GM23338 (cell line): Measurements from ENCODE around the gene PLA2G5. TPM values are rescaled to one million over a fixed set of nuclear protein-coding genes. Genes with fewer than 3 reads are reported as not detected.

Experiments used
- ATAC-seq: fragments of 200-7000 bp; cut with Tn5 transposase; 3 replicates; pipeline ENCODE4 v1.9.1; 2020
- DNase-seq: peaks from one replicate; pipeline ENCODE4 v3.0.0-alpha.2; 2015; ENCODE audit warnings: low spot score
- H2AFZ ChIP-seq: fragments of 200-600 bp; sonication (generic); 2 replicates; pipeline ENCODE4 v1.8.0; 2016; ENCODE audit warnings: antibody characterized with exemption, mild to moderate bottlenecking, moderate library complexity
- H3F3A ChIP-seq: fragments of 200-600 bp; sonication (generic); replicated peaks from 2 replicates; pipeline ENCODE4 v1.8.0; 2017; ENCODE audit warnings: antibody characterized with exemption, mixed run types, low read depth
- H3K27ac ChIP-seq: fragments of 200-600 bp; sonication (generic); 2 replicates; pipeline ENCODE4 v1.6.1; 2016; ENCODE audit warnings: low read depth
- H3K27me3 ChIP-seq: fragments of 200-600 bp; sonication (generic); 2 replicates; pipeline ENCODE4 v1.8.0; 2016; ENCODE audit warnings: mild to moderate bottlenecking, mixed run types, moderate library complexity; ENCODE audit not compliant: insufficient read depth
- H3K36me3 ChIP-seq: fragments of 200-600 bp; sonication (generic); 2 replicates; pipeline ENCODE4 v1.8.0; 2016; ENCODE audit warnings: mild to moderate bottlenecking; ENCODE audit not compliant: insufficient read depth
- H3K4me1 ChIP-seq: fragments of 200-600 bp; sonication (generic); 2 replicates; pipeline ENCODE4 v1.8.0; 2016; ENCODE audit warnings: mild to moderate bottlenecking, moderate library complexity; ENCODE audit not compliant: insufficient read depth
- H3K4me2 ChIP-seq: fragments of 200-600 bp; sonication (generic); 2 replicates; pipeline ENCODE4 v1.7.1; 2017; ENCODE audit warnings: mixed run types
- H3K4me3 ChIP-seq: fragments of 200-600 bp; sonication (generic); 2 replicates; pipeline ENCODE4 v1.6.1; 2016; ENCODE audit warnings: mixed run types
- H3K79me2 ChIP-seq: fragments of 200-600 bp; sonication (generic); replicated peaks from 2 replicates; pipeline ENCODE4 v1.8.0; 2017; ENCODE audit warnings: mild to moderate bottlenecking; ENCODE audit not compliant: insufficient read depth
- H3K9me2 ChIP-seq: fragments of 200-600 bp; sonication (generic); 2 replicates; pipeline ENCODE4 v1.8.0; 2017; ENCODE audit not compliant: insufficient read depth
- H4K20me1 ChIP-seq: fragments of 200-600 bp; sonication (generic); replicated peaks from 2 replicates; pipeline ENCODE4 v1.8.0; 2017; ENCODE audit warnings: mild to moderate bottlenecking; ENCODE audit not compliant: insufficient read depth
- H3K27ac Mint-ChIP-seq: 2 replicates; pipeline ENCODE4 v1.8.0; 2020; ENCODE audit warnings: inconsistent platforms, mild to moderate bottlenecking, moderate library complexity, mixed read lengths
- H3K27me3 Mint-ChIP-seq: 3 replicates; pipeline ENCODE4 v1.8.0; 2022; ENCODE audit warnings: low read depth, mild to moderate bottlenecking, moderate library complexity, mixed read lengths, inconsistent platforms; ENCODE audit not compliant: insufficient read depth, poor library complexity
- H3K36me3 Mint-ChIP-seq: 3 replicates; pipeline ENCODE4 v1.8.0; 2021; ENCODE audit warnings: low read depth, mild to moderate bottlenecking, inconsistent platforms, moderate library complexity, mixed read lengths
- H3K4me1 Mint-ChIP-seq: 3 replicates; pipeline ENCODE4 v1.8.0; 2020; ENCODE audit warnings: mild to moderate bottlenecking, inconsistent platforms, mixed read lengths
- H3K4me3 Mint-ChIP-seq: 3 replicates; pipeline ENCODE4 v1.8.0; 2021; ENCODE audit warnings: moderate library complexity, mild to moderate bottlenecking, inconsistent platforms, mixed read lengths
- H3K9me3 Mint-ChIP-seq: 3 replicates; pipeline ENCODE4 v1.8.0; 2020; ENCODE audit warnings: moderate library complexity, mild to moderate bottlenecking, inconsistent platforms, mixed read lengths
- EZH2 ChIP-seq: fragments of 200-600 bp; sonication (generic); IDR thresholded peaks from one replicate; pipeline ENCODE4 v1.8.0; 2017; ENCODE audit warnings: antibody characterized with exemption, mild to moderate bottlenecking, low read depth; ENCODE audit not compliant: unreplicated experiment
- EZH2phosphoT487 ChIP-seq: fragments of 200-600 bp; sonication (generic); IDR thresholded peaks from one replicate; pipeline ENCODE4 v1.8.1; 2018; ENCODE audit warnings: antibody characterized with exemption; ENCODE audit not compliant: unreplicated experiment
- JUNB ChIP-seq: IDR thresholded peaks from one replicate; pipeline ENCODE4 v1.6.1; 2016; ENCODE audit warnings: antibody characterized with exemption; ENCODE audit not compliant: unreplicated experiment
- POLR2AphosphoS5 ChIP-seq: IDR thresholded peaks from 2 replicates; pipeline ENCODE4 v1.6.1; 2016; ENCODE audit warnings: antibody characterized with exemption, low read depth
- STAT1 ChIP-seq: IDR thresholded peaks from one replicate; pipeline ENCODE4 v1.6.1; 2016; ENCODE audit warnings: antibody characterized with exemption; ENCODE audit not compliant: unreplicated experiment
- ZNF331 ChIP-seq: fragments of 250-450 bp; sonication (Bioruptor Pico); IDR thresholded peaks from 2 replicates; pipeline ENCODE4 v1.5.0; 2020; ENCODE audit warnings: low read depth, mild to moderate bottlenecking, moderate library complexity
- polyA plus RNA-seq: library from polyadenylated mRNA; unstranded; fragments of >200 nt; fragmentation: Nextera tagmentation; extraction: Ambion mirVana; gene quantifications from 2 replicates; pipeline ENCODE4 v1.2.1, GENCODE V29; 2016
- total RNA-seq: library from RNA; depleted of rRNA; stranded (reverse); fragments of >200 nt; shearing (Covaris generic); gene quantifications from 2 replicates; pipeline ENCODE4 v1.2.3, GENCODE V29; 2014
- TF ChIP-seq, protein P1 (sequence below): IDR thresholded peaks from 2 replicates; pipeline ENCODE4 v1.6.1; 2016; ENCODE audit warnings: antibody characterized with exemption
- TF ChIP-seq, protein P2 (sequence below): fragments of 250-450 bp; sonication (Bioruptor Pico); IDR thresholded peaks from 2 replicates; pipeline ENCODE4 v1.5.0; 2020; ENCODE audit warnings: mild to moderate bottlenecking, moderate library complexity

PLA2G5 gene
- total and polyA plus RNA-seq, 2 experiments from 2014 or later: not detected

DNA sequence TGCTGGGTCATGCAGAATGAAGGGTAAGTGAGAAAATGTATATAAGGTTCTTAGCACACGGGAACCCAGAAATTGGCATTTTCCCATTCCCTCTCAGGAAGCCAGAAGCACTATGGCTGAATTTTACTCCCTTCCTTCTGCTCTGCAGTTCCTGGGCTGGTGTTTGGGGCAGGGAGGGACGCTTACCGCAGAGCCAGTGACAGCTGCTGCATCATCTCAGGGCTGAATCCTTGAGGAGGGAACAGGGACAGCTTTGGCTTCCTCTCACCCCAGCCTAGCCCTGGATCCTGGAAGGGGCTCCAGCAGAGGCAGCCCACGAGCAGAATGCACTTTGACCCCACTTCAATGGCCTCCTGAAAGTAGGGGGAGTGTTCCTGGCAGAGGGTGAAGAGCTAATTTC lies 37.4 kb downstream of the PLA2G5 start:
- H3K4me3 ChIP-seq: no peak overlapping the region
- Mint-ChIP-seq H3K9me3 (peaks cover 15% of the 10 kb centered on the region), H3K4me3 (no peak overlapping the region), H3K36me3 (peaks cover 9% of the 10 kb centered on the region; the same call in 2 of the 3 replicates), H3K27ac (no peak overlapping the region), H3K4me1 (peaks cover 14% of the 10 kb centered on the region), H3K27me3 (no peaks in the 10 kb centered on the region)
- no peaks in the 10 kb centered on the region for H3K36me3 ChIP-seq
- H3K27ac ChIP-seq: no peak overlapping the region
- no peak overlapping the region for H3K4me2 ChIP-seq
- H3K4me1 ChIP-seq: no peaks in the 10 kb centered on the region; the same call in 1 of the 2 replicates
- DNase-seq: no peak
- H3K79me2 ChIP-seq: no peaks in the 10 kb centered on the region
- H4K20me1 ChIP-seq: no peaks in the 10 kb centered on the region
- ATAC-seq: no peak
- H3F3A ChIP-seq: no peaks in the 10 kb centered on the region
- H3K27me3 ChIP-seq: no peaks in the 10 kb centered on the region
- H2AFZ ChIP-seq: no peak overlapping the region
- H3K9me2 ChIP-seq: no peaks in the 10 kb centered on the region; the same call in 1 of the 2 replicates
- TF ChIP-seq ZNF331 (CRISPR knock-in tag) (no peak), STAT1 (no peak), POLR2AphosphoS5 (no peak), JUNB (no peak), EZH2phosphoT487 (no peak), EZH2 (no peak)
- TF ChIP-seq, protein P1, sequence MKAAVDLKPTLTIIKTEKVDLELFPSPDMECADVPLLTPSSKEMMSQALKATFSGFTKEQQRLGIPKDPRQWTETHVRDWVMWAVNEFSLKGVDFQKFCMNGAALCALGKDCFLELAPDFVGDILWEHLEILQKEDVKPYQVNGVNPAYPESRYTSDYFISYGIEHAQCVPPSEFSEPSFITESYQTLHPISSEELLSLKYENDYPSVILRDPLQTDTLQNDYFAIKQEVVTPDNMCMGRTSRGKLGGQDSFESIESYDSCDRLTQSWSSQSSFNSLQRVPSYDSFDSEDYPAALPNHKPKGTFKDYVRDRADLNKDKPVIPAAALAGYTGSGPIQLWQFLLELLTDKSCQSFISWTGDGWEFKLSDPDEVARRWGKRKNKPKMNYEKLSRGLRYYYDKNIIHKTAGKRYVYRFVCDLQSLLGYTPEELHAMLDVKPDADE: no peak
- TF ChIP-seq, protein P2, sequence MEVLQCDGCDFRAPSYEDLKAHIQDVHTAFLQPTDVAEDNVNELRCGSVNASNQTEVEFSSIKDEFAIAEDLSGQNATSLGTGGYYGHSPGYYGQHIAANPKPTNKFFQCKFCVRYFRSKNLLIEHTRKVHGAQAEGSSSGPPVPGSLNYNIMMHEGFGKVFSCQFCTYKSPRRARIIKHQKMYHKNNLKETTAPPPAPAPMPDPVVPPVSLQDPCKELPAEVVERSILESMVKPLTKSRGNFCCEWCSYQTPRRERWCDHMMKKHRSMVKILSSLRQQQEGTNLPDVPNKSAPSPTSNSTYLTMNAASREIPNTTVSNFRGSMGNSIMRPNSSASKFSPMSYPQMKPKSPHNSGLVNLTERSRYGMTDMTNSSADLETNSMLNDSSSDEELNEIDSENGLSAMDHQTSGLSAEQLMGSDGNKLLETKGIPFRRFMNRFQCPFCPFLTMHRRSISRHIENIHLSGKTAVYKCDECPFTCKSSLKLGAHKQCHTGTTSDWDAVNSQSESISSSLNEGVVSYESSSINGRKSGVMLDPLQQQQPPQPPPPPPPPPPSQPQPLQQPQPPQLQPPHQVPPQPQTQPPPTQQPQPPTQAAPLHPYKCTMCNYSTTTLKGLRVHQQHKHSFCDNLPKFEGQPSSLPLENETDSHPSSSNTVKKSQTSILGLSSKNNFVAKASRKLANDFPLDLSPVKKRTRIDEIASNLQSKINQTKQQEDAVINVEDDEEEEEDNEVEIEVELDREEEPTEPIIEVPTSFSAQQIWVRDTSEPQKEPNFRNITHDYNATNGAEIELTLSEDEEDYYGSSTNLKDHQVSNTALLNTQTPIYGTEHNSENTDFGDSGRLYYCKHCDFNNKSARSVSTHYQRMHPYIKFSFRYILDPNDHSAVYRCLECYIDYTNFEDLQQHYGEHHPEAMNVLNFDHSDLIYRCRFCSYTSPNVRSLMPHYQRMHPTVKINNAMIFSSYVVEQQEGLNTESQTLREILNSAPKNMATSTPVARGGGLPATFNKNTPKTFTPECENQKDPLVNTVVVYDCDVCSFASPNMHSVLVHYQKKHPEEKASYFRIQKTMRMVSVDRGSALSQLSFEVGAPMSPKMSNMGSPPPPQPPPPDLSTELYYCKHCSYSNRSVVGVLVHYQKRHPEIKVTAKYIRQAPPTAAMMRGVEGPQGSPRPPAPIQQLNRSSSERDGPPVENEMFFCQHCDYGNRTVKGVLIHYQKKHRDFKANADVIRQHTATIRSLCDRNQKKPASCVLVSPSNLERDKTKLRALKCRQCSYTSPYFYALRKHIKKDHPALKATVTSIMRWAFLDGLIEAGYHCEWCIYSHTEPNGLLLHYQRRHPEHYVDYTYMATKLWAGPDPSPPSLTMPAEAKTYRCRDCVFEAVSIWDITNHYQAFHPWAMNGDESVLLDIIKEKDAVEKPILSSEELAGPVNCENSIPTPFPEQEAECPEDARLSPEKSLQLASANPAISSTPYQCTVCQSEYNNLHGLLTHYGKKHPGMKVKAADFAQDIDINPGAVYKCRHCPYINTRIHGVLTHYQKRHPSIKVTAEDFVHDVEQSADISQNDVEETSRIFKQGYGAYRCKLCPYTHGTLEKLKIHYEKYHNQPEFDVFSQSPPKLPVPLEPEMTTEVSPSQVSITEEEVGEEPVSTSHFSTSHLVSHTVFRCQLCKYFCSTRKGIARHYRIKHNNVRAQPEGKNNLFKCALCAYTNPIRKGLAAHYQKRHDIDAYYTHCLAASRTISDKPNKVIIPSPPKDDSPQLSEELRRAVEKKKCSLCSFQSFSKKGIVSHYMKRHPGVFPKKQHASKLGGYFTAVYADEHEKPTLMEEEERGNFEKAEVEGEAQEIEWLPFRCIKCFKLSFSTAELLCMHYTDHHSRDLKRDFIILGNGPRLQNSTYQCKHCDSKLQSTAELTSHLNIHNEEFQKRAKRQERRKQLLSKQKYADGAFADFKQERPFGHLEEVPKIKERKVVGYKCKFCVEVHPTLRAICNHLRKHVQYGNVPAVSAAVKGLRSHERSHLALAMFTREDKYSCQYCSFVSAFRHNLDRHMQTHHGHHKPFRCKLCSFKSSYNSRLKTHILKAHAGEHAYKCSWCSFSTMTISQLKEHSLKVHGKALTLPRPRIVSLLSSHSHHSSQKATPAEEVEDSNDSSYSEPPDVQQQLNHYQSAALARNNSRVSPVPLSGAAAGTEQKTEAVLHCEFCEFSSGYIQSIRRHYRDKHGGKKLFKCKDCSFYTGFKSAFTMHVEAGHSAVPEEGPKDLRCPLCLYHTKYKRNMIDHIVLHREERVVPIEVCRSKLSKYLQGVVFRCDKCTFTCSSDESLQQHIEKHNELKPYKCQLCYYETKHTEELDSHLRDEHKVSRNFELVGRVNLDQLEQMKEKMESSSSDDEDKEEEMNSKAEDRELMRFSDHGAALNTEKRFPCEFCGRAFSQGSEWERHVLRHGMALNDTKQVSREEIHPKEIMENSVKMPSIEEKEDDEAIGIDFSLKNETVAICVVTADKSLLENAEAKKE (CRISPR knock-in tag): no peak
